HG02610 (cell line): ENCODE measurements around the gene TMEM232.
"Not testable (repeated sequence)": the region's sequence is repeated elsewhere in the genome, so short reads cannot be mapped to it uniquely, and the experiment has no call there.

Source experiments
- ATAC-seq: cut with Tn5 transposase; IDR thresholded peaks from one replicate; pipeline ENCODE4 v1.9.1; 2021; ENCODE audit warnings: mild to moderate bottlenecking, moderate library complexity; ENCODE audit not compliant: unreplicated experiment

TMEM232 gene

GRCh38 chr5:110726249-110727024, at the start of gene TMEM232:
Gene TMEM232 (minus strand): TSS chr5:110726671. CDS start chr5:110667352, 59,319 bp downstream.
- ATAC-seq = peak; percentile 100

GRCh38 chr5:110770286-110770685, 43.8 kb upstream of the TMEM232 start:
- no peak for ATAC-seq

GRCh38 chr5:110769000-110769681, 42.7 kb upstream of the TMEM232 start:
- ATAC-seq = no peak

- no peak for ATAC-seq
Observed at GRCh38 chr5:110768138-110768860, 41.8 kb upstream of the TMEM232 start.

GRCh38 chr5:110760158-110760557, 33.7 kb upstream of the TMEM232 start:
- ATAC-seq = no peak

GRCh38 chr5:110757118-110757729, 30.8 kb upstream of the TMEM232 start:
- no peak for ATAC-seq

GRCh38 chr5:110754181-110754580, 27.7 kb upstream of the TMEM232 start:
- ATAC-seq = no peak

- ATAC-seq = no peak
Observed at GRCh38 chr5:110753600-110753999, 27.1 kb upstream of the TMEM232 start.

GRCh38 chr5:110752953-110753352, 26.5 kb upstream of the TMEM232 start:
- ATAC-seq = peak; percentile 18

- ATAC-seq = peak; percentile 98
Observed at GRCh38 chr5:110751902-110752762, 25.7 kb upstream of the TMEM232 start.

GRCh38 chr5:110738812-110739651, 12.6 kb upstream of the TMEM232 start, which contains the start of gene SLC25A46:
Gene SLC25A46 (plus strand): TSS chr5:110739007. CDS start chr5:110739120, 113 bp downstream.
- ATAC-seq = peak; percentile 98

- ATAC-seq = peak; percentile 64
Observed at GRCh38 chr5:110738503-110738811, 12.0 kb upstream of the TMEM232 start.

- ATAC-seq = no peak
Observed at GRCh38 chr5:110736753-110737152, 10.3 kb upstream of the TMEM232 start.

GRCh38 chr5:110735556-110735955, 9.1 kb upstream of the TMEM232 start:
- ATAC-seq = no peak

GRCh38 chr5:110734101-110734500, 7.6 kb upstream of the TMEM232 start:
- ATAC-seq = no peak

- not testable (repeated sequence) for ATAC-seq
Observed at GRCh38 chr5:110731499-110731898, 5.0 kb upstream of the TMEM232 start.

GRCh38 chr5:110727025-110727314, 499 bp upstream of the TMEM232 start:
- ATAC-seq = peak; percentile 49

GRCh38 chr5:110718311-110718710, 8.2 kb downstream of the TMEM232 start:
- no peak for ATAC-seq
